IMR-90 (cell line): ENCODE measurements around the gene ANGPTL7. TPM values are rescaled to one million over a fixed set of nuclear protein-coding genes. Genes with fewer than 3 reads are reported as not detected.

Source experiments
- ATAC-seq: fragments of 200-7000 bp; cut with Tn5 transposase; 2 replicates; pipeline ENCODE4 v1.9.1; 2020; ENCODE audit warnings: low read depth, mild to moderate bottlenecking, moderate library complexity
- BruUV-seq: library from RNA; stranded (reverse); fragments of 400-500 nt; replicated peaks from 2 replicates; lab custom pipeline; 2021; lab: Mats Ljungman, UMichigan
- CTCF ChIA-PET: fragments of 300-600 bp; formaldehyde crosslinking; extraction: SDS; loops from one replicate; lab custom pipeline; 2021; ENCODE audit warnings: antibody characterized with exemption; lab: Yijun Ruan, JAX
- POLR2A ChIA-PET: fragments of 300-600 bp; sonication (Branson Sonifier 250); formaldehyde crosslinking; loops from one replicate; lab custom pipeline; 2022; ENCODE audit warnings: antibody characterized with exemption; ENCODE audit not compliant: unreplicated experiment; lab: Charles Lee
- DNase-seq: peaks from one replicate; pipeline ENCODE4 v3.0.0; 2013
- H2AFZ ChIP-seq: replicated peaks from 2 replicates; pipeline ENCODE3; 2013; ENCODE audit warnings: low read length, mild to moderate bottlenecking; ENCODE audit not compliant: poor library complexity
- H2AK5ac ChIP-seq: 2 replicates; pipeline ENCODE4 v1.6.1; 2013; ENCODE audit warnings: low read depth, low read length, inconsistent platforms
- H2AK9ac ChIP-seq: replicated peaks from 2 replicates; pipeline ENCODE3; 2013; ENCODE audit warnings: mild to moderate bottlenecking, low read depth, low read length, moderate library complexity; ENCODE audit not compliant: poor library complexity
- H2BK120ac ChIP-seq: 2 replicates; pipeline ENCODE4 v1.6.1; 2013; ENCODE audit warnings: low read depth, low read length, inconsistent platforms
- H2BK15ac ChIP-seq: 3 replicates; pipeline ENCODE4 v1.6.1; 2013; ENCODE audit warnings: low read depth, low read length, inconsistent platforms
- H2BK20ac ChIP-seq: 2 replicates; pipeline ENCODE4 v1.6.1; 2013; ENCODE audit warnings: low read depth, mild to moderate bottlenecking, inconsistent platforms, low read length, moderate library complexity
- H2BK5ac ChIP-seq: 2 replicates; pipeline ENCODE4 v1.6.1; 2013; ENCODE audit warnings: mild to moderate bottlenecking, low read depth, low read length, inconsistent platforms; ENCODE audit not compliant: poor library complexity, severe bottlenecking
- H3K14ac ChIP-seq: replicated peaks from 2 replicates; pipeline ENCODE4 v1.6.1; 2013; ENCODE audit warnings: low read depth, low read length, inconsistent platforms
- H3K18ac ChIP-seq: 2 replicates; pipeline ENCODE4 v1.6.1; 2013; ENCODE audit warnings: low read depth, low read length, control low read depth
- H3K23ac ChIP-seq: 2 replicates; pipeline ENCODE4 v1.6.1; 2013; ENCODE audit warnings: low read depth, low read length, inconsistent platforms
- H3K27ac ChIP-seq: 2 replicates; pipeline ENCODE4 v1.5.1; 2013; ENCODE audit warnings: mild to moderate bottlenecking, control low read depth, low read length; ENCODE audit not compliant: insufficient read depth
- H3K27me3 ChIP-seq: 2 replicates; pipeline ENCODE4 v1.6.1; 2013; ENCODE audit warnings: low read length; ENCODE audit not compliant: control insufficient read depth, insufficient read depth
- H3K36me3 ChIP-seq: 2 replicates; pipeline ENCODE4 v1.6.1; 2013; ENCODE audit warnings: low read length, mixed read lengths; ENCODE audit not compliant: control insufficient read depth, insufficient read depth
- H3K4ac ChIP-seq: 2 replicates; pipeline ENCODE4 v1.6.1; 2013; ENCODE audit warnings: low read depth, low read length, inconsistent platforms
- H3K4me1 ChIP-seq: 2 replicates; pipeline ENCODE4 v1.6.1; 2013; ENCODE audit warnings: low read length, mixed read lengths; ENCODE audit not compliant: control insufficient read depth, insufficient read depth
- H3K4me2 ChIP-seq: 2 replicates; pipeline ENCODE4 v1.6.1; 2013; ENCODE audit warnings: low read depth, mild to moderate bottlenecking, control low read depth, low read length, moderate library complexity
- H3K4me3 ChIP-seq: 2 replicates; pipeline ENCODE4 v1.5.1; 2013; ENCODE audit warnings: low read depth, mild to moderate bottlenecking, control low read depth, low read length, moderate library complexity; ENCODE audit not compliant: insufficient read depth
- H3K56ac ChIP-seq: 2 replicates; pipeline ENCODE4 v1.6.1; 2013; ENCODE audit warnings: low read length, inconsistent platforms; ENCODE audit not compliant: insufficient read depth; ENCODE audit errors: extremely low read depth
- H3K79me1 ChIP-seq, 2 experiments: 2 replicates each; pipeline ENCODE4 v1.6.1; 2013; ENCODE audit warnings: low read length in 2 of 2, inconsistent platforms in 1 of 2, low read depth in 1 of 2
- H3K9ac ChIP-seq: 2 replicates; pipeline ENCODE4 v1.6.1; 2013; ENCODE audit warnings: low read depth, low read length, control low read depth
- H3K9me1 ChIP-seq: 2 replicates; pipeline ENCODE4 v1.6.1; 2013; ENCODE audit warnings: low read length, inconsistent platforms; ENCODE audit not compliant: insufficient read depth
- H3K9me3 ChIP-seq: 2 replicates; pipeline ENCODE4 v1.6.1; 2013; ENCODE audit warnings: low read length; ENCODE audit not compliant: control insufficient read depth, insufficient read depth
- H4K20me1 ChIP-seq: 2 replicates; pipeline ENCODE4 v1.6.1; 2013; ENCODE audit warnings: low read length, inconsistent platforms; ENCODE audit not compliant: insufficient read depth
- H4K5ac ChIP-seq: 2 replicates; pipeline ENCODE4 v1.6.1; 2013; ENCODE audit warnings: mild to moderate bottlenecking, low read depth, low read length, control low read depth
- H4K8ac ChIP-seq, 2 experiments: 2 replicates each; pipeline ENCODE4 v1.6.1; 2013; ENCODE audit warnings: low read depth in 2 of 2, low read length in 2 of 2, control low read depth in 1 of 2, inconsistent platforms in 1 of 2
- H4K91ac ChIP-seq: 2 replicates; pipeline ENCODE4 v1.6.1; 2013; ENCODE audit warnings: low read depth, low read length, inconsistent platforms; ENCODE audit not compliant: insufficient read depth
- BHLHE40 ChIP-seq: fragments of 150-350 bp; IDR thresholded peaks from 2 replicates; pipeline ENCODE4 v1.6.1; 2016; ENCODE audit warnings: mild to moderate bottlenecking, low read depth, low read length
- CHD1 ChIP-seq: IDR thresholded peaks from 2 replicates; pipeline ENCODE4 v1.6.1; 2012; ENCODE audit warnings: low read depth, low read length, improper control_type of control experiment
- CTCF ChIP-seq: conservative IDR thresholded peaks from 2 replicates; pipeline ENCODE4 v1.5.1; 2012; ENCODE audit warnings: mild to moderate bottlenecking, low read depth, low read length, improper control_type of control experiment
- ELK1 ChIP-seq: fragments of 150-350 bp; IDR thresholded peaks from 2 replicates; pipeline ENCODE4 v1.6.1; 2016; ENCODE audit warnings: low read depth, mild to moderate bottlenecking, low read length, moderate library complexity, borderline replicate concordance
- MXI1 ChIP-seq: IDR thresholded peaks from 2 replicates; pipeline ENCODE4 v1.6.1; 2012; ENCODE audit warnings: low read depth, mild to moderate bottlenecking, low read length, moderate library complexity, borderline replicate concordance
- POLR2A ChIP-seq: IDR thresholded peaks from 2 replicates; pipeline ENCODE4 v1.6.1; 2012; ENCODE audit warnings: mild to moderate bottlenecking, low read depth, low read length
- RAD21 ChIP-seq: IDR thresholded peaks from 2 replicates; pipeline ENCODE4 v1.6.1; 2012; ENCODE audit warnings: low read length, improper control_type of control experiment
- RCOR1 ChIP-seq: IDR thresholded peaks from 2 replicates; pipeline ENCODE4 v1.6.1; 2012; ENCODE audit warnings: mild to moderate bottlenecking, low read length, improper control_type of control experiment; ENCODE audit not compliant: insufficient replicate concordance
- SMC3 ChIP-seq: fragments of 150-350 bp; IDR thresholded peaks from 2 replicates; pipeline ENCODE4 v1.6.1; 2016; ENCODE audit warnings: low read depth, mild to moderate bottlenecking, antibody characterized with exemption, low read length, moderate library complexity
- dilution Hi-C: fragments of 300-500 bp; cut with HindIII; formaldehyde crosslinking; loops from one replicate; pipeline ENCODE4 v1.14.3; 2018; ENCODE audit warnings: low sequenced_read_pairs; ENCODE audit not compliant: unreplicated experiment
- in situ Hi-C: fragments of 300-500 bp; cut with MboI; formaldehyde crosslinking; loops from 3 replicates; pipeline ENCODE4 v1.14.3; 2019; ENCODE audit warnings: low sequenced_read_pairs, inconsistent platforms, mixed read lengths
- intact Hi-C: fragments of 100-400 bp; cut with micrococcal nuclease; formaldehyde crosslinking; loops from 2 replicates; pipeline ENCODE4 v1.10.0; 2022
- polyA plus RNA-seq, 3 experiments: library from polyadenylated mRNA; depleted of rRNA; stranded (reverse); fragments of >200 nt; gene quantifications; 2 replicates each; pipeline ENCODE4 v1.2.3, GENCODE V29; 2012; ENCODE audit warnings: low replicate concordance in 1 of 3
- total RNA-seq: library from RNA; depleted of rRNA; stranded (reverse); fragments of >200 nt; gene quantifications from 2 replicates; pipeline ENCODE4 v1.2.3, GENCODE V29; 2012
- TF ChIP-seq, protein P1 (sequence below): fragments of 150-350 bp; IDR thresholded peaks from 2 replicates; pipeline ENCODE4 v1.6.1; 2017; ENCODE audit warnings: mild to moderate bottlenecking, antibody characterized with exemption, low read length, low read depth

The ANGPTL7 gene
- total and polyA plus RNA-seq, 2 of the 4 experiments (the other 2 are of a cell fraction) = under 0.01 TPM; not detected in 1

DNA sequence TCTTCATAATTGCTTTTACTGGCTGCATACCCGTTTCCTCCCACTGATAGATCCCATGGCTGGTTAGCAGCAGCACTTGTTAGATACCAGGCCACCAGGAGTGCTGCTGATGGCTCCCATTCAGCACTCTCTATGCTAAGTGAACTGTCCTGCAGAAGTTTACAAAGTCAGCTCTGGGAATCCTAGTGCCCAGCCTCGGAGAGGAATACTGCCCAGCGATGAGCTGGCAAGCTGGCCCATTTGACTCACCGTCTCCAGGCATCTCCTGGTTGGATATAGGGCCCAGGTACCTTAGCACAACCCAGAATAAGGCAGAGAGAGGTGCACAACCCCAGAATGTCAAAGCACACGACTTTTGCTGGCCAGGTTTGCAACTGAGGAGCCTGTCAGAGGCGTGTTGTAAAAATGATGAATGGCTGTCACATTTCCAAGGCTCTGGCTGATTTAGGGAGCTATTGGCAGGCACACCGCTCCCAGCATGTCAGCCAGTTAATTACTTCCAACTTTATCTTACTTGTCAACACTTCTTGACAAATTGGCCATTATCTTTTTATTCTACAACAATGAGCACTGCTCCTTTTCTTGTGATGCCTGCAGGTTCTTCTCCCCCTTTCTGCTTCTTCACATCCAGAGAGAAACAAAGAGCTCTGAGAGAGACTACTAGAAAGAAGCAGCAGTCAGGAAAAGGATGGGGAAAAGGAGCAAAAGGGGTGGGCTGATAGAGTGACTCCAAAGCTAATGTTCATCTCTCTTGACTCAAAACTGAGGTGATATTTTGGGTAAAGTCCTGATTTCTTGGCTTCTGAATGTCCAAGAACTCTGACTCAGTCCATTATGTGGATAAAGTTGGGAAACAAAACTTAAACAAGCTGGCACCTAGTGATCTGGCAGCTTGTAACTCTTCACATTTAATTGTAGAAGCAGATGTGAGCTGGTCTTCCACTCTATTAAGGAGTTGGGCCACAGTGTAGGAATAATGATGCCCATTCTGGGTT lies 10.8 kb upstream of the ANGPTL7 start (continued):
- TF ChIP-seq, protein P1, sequence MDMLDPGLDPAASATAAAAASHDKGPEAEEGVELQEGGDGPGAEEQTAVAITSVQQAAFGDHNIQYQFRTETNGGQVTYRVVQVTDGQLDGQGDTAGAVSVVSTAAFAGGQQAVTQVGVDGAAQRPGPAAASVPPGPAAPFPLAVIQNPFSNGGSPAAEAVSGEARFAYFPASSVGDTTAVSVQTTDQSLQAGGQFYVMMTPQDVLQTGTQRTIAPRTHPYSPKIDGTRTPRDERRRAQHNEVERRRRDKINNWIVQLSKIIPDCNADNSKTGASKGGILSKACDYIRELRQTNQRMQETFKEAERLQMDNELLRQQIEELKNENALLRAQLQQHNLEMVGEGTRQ = no peak
- TF ChIP-seq RCOR1 = no peak

DNA sequence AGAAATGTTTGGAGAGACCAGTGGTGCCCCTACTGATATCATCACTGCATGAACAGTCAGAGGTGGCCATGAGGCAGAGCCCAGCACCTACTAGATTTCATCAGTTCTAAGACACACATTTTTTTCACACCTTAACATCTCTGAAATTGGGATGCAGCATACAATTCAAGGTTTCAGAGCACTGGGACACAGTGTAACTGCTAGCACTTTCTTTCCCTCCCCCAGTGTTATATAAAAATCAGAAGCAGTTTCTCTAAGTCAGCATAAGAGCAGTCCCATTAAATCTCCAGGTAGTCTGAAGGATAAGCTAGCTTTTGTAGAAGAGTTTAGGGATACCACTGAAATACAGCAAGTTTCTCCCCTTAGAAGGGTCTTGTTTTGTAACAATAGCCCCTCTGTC lies 10.0 kb upstream of the ANGPTL7 start:
- no peak overlapping the region for H4K91ac ChIP-seq
- ChIA-PET CTCF (interaction anchor here (0.9 kb wide), 1 partner anchor 13 kb away, joined by 3 read pairs; no protein-coding TSS in a partner anchor), POLR2A (no interaction called here)
- H3K27ac ChIP-seq = no peak overlapping the region
- H2BK15ac ChIP-seq = no peak overlapping the region
- no peaks in the 10 kb centered on the region for H3K9me3 ChIP-seq
- ATAC-seq (peak; percentile 16), DNase-seq (no peak)
- H3K14ac ChIP-seq = no peak overlapping the region
- intact Hi-C loops (no loop called here), in situ Hi-C loops (no loop called here), dilution Hi-C loops (no loop called here)
- no peak overlapping the region for H3K9ac ChIP-seq
- no peak overlapping the region for H3K4ac ChIP-seq
- peaks cover 17% of the 10 kb centered on the region for H3K4me1 ChIP-seq
- no peak overlapping the region for H3K4me2 ChIP-seq
- no peak overlapping the region for H2BK5ac ChIP-seq
- H2AK9ac ChIP-seq = no peak overlapping the region
- H3K56ac ChIP-seq = no peak overlapping the region
- no peak overlapping the region for H2BK120ac ChIP-seq
- no peak overlapping the region for H4K5ac ChIP-seq
- H3K23ac ChIP-seq = no peak overlapping the region
- H4K8ac ChIP-seq = no peak overlapping the region
- H3K18ac ChIP-seq = peak overlapping the region; percentile 51; the same call in 1 of the 2 replicates
- no peaks in the 10 kb centered on the region for H3K27me3 ChIP-seq
- no peak overlapping the region for H2AK5ac ChIP-seq
- H3K9me1 ChIP-seq = peaks cover 18% of the 10 kb centered on the region
- H2BK20ac ChIP-seq = no peak overlapping the region
- H3K4me3 ChIP-seq = no peak overlapping the region
- H3K36me3 ChIP-seq = peaks cover 1% of the 10 kb centered on the region
- H3K79me1 ChIP-seq = peaks cover 5 to 18% of the 10 kb centered on the region in 2 experiments
- H4K20me1 ChIP-seq = no peaks in the 10 kb centered on the region
- H2AFZ ChIP-seq = no peak overlapping the region
- BruUV-seq = no TSS peak
- TF ChIP-seq ELK1 (no peak), RAD21 (no peak), BHLHE40 (no peak), CTCF (no peak), CHD1 (no peak), MXI1 (no peak), SMC3 (no peak), POLR2A (no peak)
- TF ChIP-seq, protein P1 = no peak
